HCT116 (cell line): ENCODE measurements around the gene PRDX4. TPM values are rescaled to one million over a fixed set of nuclear protein-coding genes. Genes with fewer than 3 reads are reported as not detected.

Experiments used
- ATAC-seq: fragments of 200-7000 bp; cut with Tn5 transposase; 2 replicates; pipeline ENCODE4 v1.9.1; 2020; ENCODE audit warnings: mild to moderate bottlenecking, moderate library complexity
- BruUV-seq: library from RNA; stranded (reverse); fragments of 400-500 nt; replicated peaks from 2 replicates; lab custom pipeline; 2021; lab: Mats Ljungman, UMichigan
- CTCF ChIA-PET: fragments of 300-600 bp; sonication (Branson Sonifier 250); formaldehyde crosslinking; loops from one replicate; lab custom pipeline; 2021; ENCODE audit warnings: antibody characterized with exemption; lab: Charles Lee
- POLR2A ChIA-PET: fragments of 300-600, 350-600 bp; sonication (Branson Sonifier 250); formaldehyde crosslinking; loops from one replicate; lab custom pipeline; 2021; ENCODE audit warnings: antibody characterized with exemption; lab: Charles Lee
- RAD21 ChIA-PET, 2 experiments: fragments of 300-600 bp; sonication (Branson Sonifier 250); formaldehyde crosslinking; loops; one replicate each; lab custom pipeline; 2023; ENCODE audit warnings: low total read pairs in 2 of 2; ENCODE audit not compliant: uncharacterized antibody in 2 of 2, unreplicated experiment in 2 of 2, low non-redundant PET in 1 of 2; lab: Charles Lee
- DNase-seq: peaks from one replicate; pipeline ENCODE4 v3.0.0-alpha.2; 2010; ENCODE audit warnings: low read depth, low spot score
- H2AFZ ChIP-seq: fragments of 200-600 bp; shearing (Covaris generic), sonication (generic); 2 replicates; pipeline ENCODE4 v1.6.1; 2017; ENCODE audit warnings: low read depth, mixed run types, mixed read lengths, antibody characterized with exemption, low read length; ENCODE audit not compliant: poor library complexity, severe bottlenecking
- H3K27ac ChIP-seq: 2 replicates; pipeline ENCODE4 v1.5.1; 2012; ENCODE audit warnings: low read depth, low read length
- H3K27me3 ChIP-seq: fragments of 200-600 bp; sonication (generic); 2 replicates; pipeline ENCODE4 v1.6.1; 2016; ENCODE audit warnings: mixed run types, low read length, mixed read lengths; ENCODE audit not compliant: insufficient read depth
- H3K36me3 ChIP-seq, 2 experiments: fragments of 200-500 bp in 1 of 2; fragments of 200-600 bp in 1 of 2; sonication (Bioruptor generic) in 1 of 2; sonication (generic) in 1 of 2; 2 replicates each; pipeline versions ENCODE4 v1.5.1 to v1.6.1; 2014 to 2016; ENCODE audit warnings: low read length in 2 of 2, inconsistent platforms in 1 of 2, mixed read lengths in 1 of 2, mixed run types in 1 of 2; ENCODE audit not compliant: insufficient read depth in 2 of 2, control insufficient read depth in 1 of 2
- H3K4me1 ChIP-seq, 2 experiments: fragments of 200-600 bp in 1 of 2; sonication (generic) in 1 of 2; 2 replicates each; pipeline versions ENCODE4 v1.5.1 to v1.6.1; 2012 to 2017; ENCODE audit warnings: low read length in 2 of 2, inconsistent platforms in 1 of 2, mild to moderate bottlenecking in 1 of 2, mixed read lengths in 1 of 2, mixed run types in 1 of 2, moderate library complexity in 1 of 2; ENCODE audit not compliant: insufficient read depth in 2 of 2, control insufficient read depth in 1 of 2
- H3K4me2 ChIP-seq: fragments of 200-600 bp; sonication (generic); 2 replicates; pipeline ENCODE4 v1.6.1; 2017; ENCODE audit warnings: mixed run types, low read length, mixed read lengths
- H3K4me3 ChIP-seq, 2 experiments: fragments of 200-600 bp in 1 of 2; sonication (generic) in 1 of 2; replicated peaks in 1 of 2; 2 replicates each; pipeline ENCODE4 v1.5.1; 2011 to 2016; ENCODE audit warnings: low read length in 2 of 2, control low read depth in 1 of 2, low read depth in 1 of 2, mild to moderate bottlenecking in 1 of 2, mixed read lengths in 1 of 2, mixed run types in 1 of 2
- H3K79me2 ChIP-seq: fragments of 200-600 bp; sonication (generic); 2 replicates; pipeline ENCODE4 v1.6.1; 2017; ENCODE audit warnings: mild to moderate bottlenecking, mixed run types, low read length, moderate library complexity, mixed read lengths; ENCODE audit not compliant: insufficient read depth
- H3K9ac ChIP-seq: fragments of 200-600 bp; sonication (generic); 2 replicates; pipeline ENCODE4 v1.6.1; 2016; ENCODE audit warnings: low read length, mixed read lengths
- H3K9me2 ChIP-seq: fragments of 200-600 bp; sonication (generic), shearing (Covaris generic); 2 replicates; pipeline ENCODE4 v1.6.1; 2017; ENCODE audit warnings: mixed run types, mild to moderate bottlenecking, moderate library complexity; ENCODE audit not compliant: insufficient read depth
- H3K9me3 ChIP-seq, 2 experiments: fragments of 200-500 bp in 1 of 2; fragments of 200-600 bp in 1 of 2; sonication (Bioruptor generic) in 1 of 2; sonication (generic) in 1 of 2; 2 replicates each; pipeline ENCODE4 v1.6.1; 2014 to 2017; ENCODE audit warnings: low read length in 2 of 2, mixed read lengths in 2 of 2, inconsistent platforms in 1 of 2, low read depth in 1 of 2, mild to moderate bottlenecking in 1 of 2, mixed run types in 1 of 2, moderate library complexity in 1 of 2; ENCODE audit not compliant: control insufficient read depth in 1 of 2, insufficient read depth in 1 of 2
- H4K20me1 ChIP-seq: fragments of 200-600 bp; sonication (generic), shearing (Covaris generic); 2 replicates; pipeline ENCODE4 v1.6.1; 2017; ENCODE audit warnings: mixed run types, mild to moderate bottlenecking, moderate library complexity; ENCODE audit not compliant: insufficient read depth
- CBX3 ChIP-seq: IDR thresholded peaks from 2 replicates; pipeline ENCODE4 v1.6.1; 2012; ENCODE audit warnings: low read depth
- CEBPB ChIP-seq: IDR thresholded peaks from 2 replicates; pipeline ENCODE4 v1.6.1; 2012; ENCODE audit warnings: low read depth
- EGR1 ChIP-seq: IDR thresholded peaks from 2 replicates; pipeline ENCODE4 v1.6.1; 2012; ENCODE audit warnings: low read depth
- ELF1 ChIP-seq: IDR thresholded peaks from 2 replicates; pipeline ENCODE4 v1.6.1; 2012; ENCODE audit warnings: low read depth, borderline replicate concordance
- EZH2phosphoT487 ChIP-seq: fragments of 200-600 bp; IDR thresholded peaks from 2 replicates; pipeline ENCODE4 v1.6.1; 2018; ENCODE audit warnings: antibody characterized with exemption, borderline replicate concordance
- FOSL1 ChIP-seq: IDR thresholded peaks from 2 replicates; pipeline ENCODE4 v1.6.1; 2012; ENCODE audit warnings: low read depth
- JUND ChIP-seq: IDR thresholded peaks from 2 replicates; pipeline ENCODE4 v1.6.1; 2012
- POLR2AphosphoS5 ChIP-seq: IDR thresholded peaks from 2 replicates; pipeline ENCODE4 v1.6.1; 2011; ENCODE audit warnings: mild to moderate bottlenecking, low read depth, low read length, moderate library complexity
- RAD21 ChIP-seq: IDR thresholded peaks from 2 replicates; pipeline ENCODE4 v1.6.1; 2012; ENCODE audit warnings: low read depth, mild to moderate bottlenecking
- SIN3A ChIP-seq: IDR thresholded peaks from 2 replicates; pipeline ENCODE4 v1.6.1; 2012; ENCODE audit warnings: low read depth
- SP1 ChIP-seq: IDR thresholded peaks from 2 replicates; pipeline ENCODE4 v1.6.1; 2012; ENCODE audit warnings: low read depth
- SRF ChIP-seq: IDR thresholded peaks from 2 replicates; pipeline ENCODE4 v1.6.1; 2012; ENCODE audit warnings: low read depth
- TCF7L2 ChIP-seq: IDR thresholded peaks from 2 replicates; pipeline ENCODE4 v1.7.0; 2011; ENCODE audit warnings: borderline replicate concordance, inconsistent platforms; ENCODE audit not compliant: insufficient read depth, insufficient read length; ENCODE audit errors: extremely low read depth
- ZNF274 ChIP-seq: fragments of 200-500 bp; sonication (Bioruptor generic); IDR thresholded peaks from 2 replicates; pipeline ENCODE4 v1.6.1; 2014; ENCODE audit warnings: mild to moderate bottlenecking, low read depth, low read length, inconsistent platforms
- intact Hi-C: fragments of 100-400 bp; cut with micrococcal nuclease; formaldehyde crosslinking; loops from 2 replicates; pipeline ENCODE4 v1.10.0; 2022
- total RNA-seq: library from RNA; stranded (reverse); gene quantifications from one replicate; pipeline ENCODE4 v1.2.1, GENCODE V29; 2021; ENCODE audit not compliant: unreplicated experiment
- TF ChIP-seq, protein P1 (sequence below): IDR thresholded peaks from 2 replicates; pipeline ENCODE4 v1.6.1; 2012; ENCODE audit warnings: low read depth
- TF ChIP-seq, protein P2 (sequence below): IDR thresholded peaks from 2 replicates; pipeline ENCODE4 v1.6.1; 2011; ENCODE audit warnings: mild to moderate bottlenecking, low read length, moderate library complexity; ENCODE audit not compliant: insufficient replicate concordance; ENCODE audit errors: extremely low read depth
- TF ChIP-seq, protein P3 (sequence below): IDR thresholded peaks from 2 replicates; pipeline ENCODE4 v1.6.1; 2012

Gene PRDX4
- total RNA-seq, 1 experiment from 2014 or later = 122 TPM

DNA sequence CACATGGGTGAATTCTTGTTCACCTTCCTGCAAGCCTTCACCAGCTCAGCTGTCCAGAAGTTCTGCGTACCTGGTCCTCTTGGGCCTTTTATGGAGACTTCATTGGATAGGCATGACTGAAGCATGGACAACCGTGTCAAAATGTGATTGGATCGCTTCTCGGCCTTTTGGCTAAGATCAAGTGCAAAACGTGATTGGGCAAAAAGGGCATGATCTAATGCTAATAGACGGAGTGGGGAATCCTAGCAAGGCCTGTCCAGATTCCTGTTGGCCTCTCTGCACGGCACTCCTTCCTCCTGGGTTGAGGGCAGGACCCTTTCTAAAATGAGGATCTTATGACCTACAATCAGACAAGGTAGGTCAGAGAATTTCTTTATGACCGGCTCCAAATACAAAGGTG lies 24.9 kb downstream of the PRDX4 start:
- ChIA-PET CTCF (interaction anchor here (4.5 kb wide), 1 partner anchor 210 kb away, joined by 29 read pairs; no protein-coding TSS in a partner anchor), RAD21 (no interaction called here), POLR2A (no interaction called here)
- Histone ChIP-seq H3K36me3 (no peaks in the 10 kb centered on the region), H3K9me2 (no peaks in the 10 kb centered on the region), H3K27me3 (no peaks in the 10 kb centered on the region), H4K20me1 (no peaks in the 10 kb centered on the region), H3K27ac (no peak overlapping the region), H3K9me3 (no peaks in the 10 kb centered on the region), H3K4me1 (no peaks in the 10 kb centered on the region), H2AFZ (no peak overlapping the region), H3K79me2 (no peaks in the 10 kb centered on the region), H3K4me2 (no peak overlapping the region), H3K9ac (no peak overlapping the region), H3K4me3 (no peak overlapping the region)
- no TSS peak for BruUV-seq
- intact Hi-C loops = loop anchor here (10.0 kb wide), 1 partner anchor 363 kb away; the partner anchor contains the start of gene EIF2S3
- ATAC-seq (no peak), DNase-seq (no peak)
- TF ChIP-seq FOSL1 = no peak
- TF ChIP-seq EZH2phosphoT487 = no peak
- TF ChIP-seq, protein P1, sequence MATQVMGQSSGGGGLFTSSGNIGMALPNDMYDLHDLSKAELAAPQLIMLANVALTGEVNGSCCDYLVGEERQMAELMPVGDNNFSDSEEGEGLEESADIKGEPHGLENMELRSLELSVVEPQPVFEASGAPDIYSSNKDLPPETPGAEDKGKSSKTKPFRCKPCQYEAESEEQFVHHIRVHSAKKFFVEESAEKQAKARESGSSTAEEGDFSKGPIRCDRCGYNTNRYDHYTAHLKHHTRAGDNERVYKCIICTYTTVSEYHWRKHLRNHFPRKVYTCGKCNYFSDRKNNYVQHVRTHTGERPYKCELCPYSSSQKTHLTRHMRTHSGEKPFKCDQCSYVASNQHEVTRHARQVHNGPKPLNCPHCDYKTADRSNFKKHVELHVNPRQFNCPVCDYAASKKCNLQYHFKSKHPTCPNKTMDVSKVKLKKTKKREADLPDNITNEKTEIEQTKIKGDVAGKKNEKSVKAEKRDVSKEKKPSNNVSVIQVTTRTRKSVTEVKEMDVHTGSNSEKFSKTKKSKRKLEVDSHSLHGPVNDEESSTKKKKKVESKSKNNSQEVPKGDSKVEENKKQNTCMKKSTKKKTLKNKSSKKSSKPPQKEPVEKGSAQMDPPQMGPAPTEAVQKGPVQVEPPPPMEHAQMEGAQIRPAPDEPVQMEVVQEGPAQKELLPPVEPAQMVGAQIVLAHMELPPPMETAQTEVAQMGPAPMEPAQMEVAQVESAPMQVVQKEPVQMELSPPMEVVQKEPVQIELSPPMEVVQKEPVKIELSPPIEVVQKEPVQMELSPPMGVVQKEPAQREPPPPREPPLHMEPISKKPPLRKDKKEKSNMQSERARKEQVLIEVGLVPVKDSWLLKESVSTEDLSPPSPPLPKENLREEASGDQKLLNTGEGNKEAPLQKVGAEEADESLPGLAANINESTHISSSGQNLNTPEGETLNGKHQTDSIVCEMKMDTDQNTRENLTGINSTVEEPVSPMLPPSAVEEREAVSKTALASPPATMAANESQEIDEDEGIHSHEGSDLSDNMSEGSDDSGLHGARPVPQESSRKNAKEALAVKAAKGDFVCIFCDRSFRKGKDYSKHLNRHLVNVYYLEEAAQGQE = no peak
- no peak for TF ChIP-seq CBX3
- no peak for TF ChIP-seq SIN3A
- no peak for TF ChIP-seq ELF1
- no peak for TF ChIP-seq JUND
- TF ChIP-seq SRF = no peak
- no peak for TF ChIP-seq EGR1
- no peak for TF ChIP-seq SP1
- TF ChIP-seq, protein P2, sequence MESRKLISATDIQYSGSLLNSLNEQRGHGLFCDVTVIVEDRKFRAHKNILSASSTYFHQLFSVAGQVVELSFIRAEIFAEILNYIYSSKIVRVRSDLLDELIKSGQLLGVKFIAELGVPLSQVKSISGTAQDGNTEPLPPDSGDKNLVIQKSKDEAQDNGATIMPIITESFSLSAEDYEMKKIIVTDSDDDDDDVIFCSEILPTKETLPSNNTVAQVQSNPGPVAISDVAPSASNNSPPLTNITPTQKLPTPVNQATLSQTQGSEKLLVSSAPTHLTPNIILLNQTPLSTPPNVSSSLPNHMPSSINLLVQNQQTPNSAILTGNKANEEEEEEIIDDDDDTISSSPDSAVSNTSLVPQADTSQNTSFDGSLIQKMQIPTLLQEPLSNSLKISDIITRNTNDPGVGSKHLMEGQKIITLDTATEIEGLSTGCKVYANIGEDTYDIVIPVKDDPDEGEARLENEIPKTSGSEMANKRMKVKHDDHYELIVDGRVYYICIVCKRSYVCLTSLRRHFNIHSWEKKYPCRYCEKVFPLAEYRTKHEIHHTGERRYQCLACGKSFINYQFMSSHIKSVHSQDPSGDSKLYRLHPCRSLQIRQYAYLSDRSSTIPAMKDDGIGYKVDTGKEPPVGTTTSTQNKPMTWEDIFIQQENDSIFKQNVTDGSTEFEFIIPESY = no peak
- no peak for TF ChIP-seq ZNF274
- no peak for TF ChIP-seq POLR2AphosphoS5
- TF ChIP-seq TCF7L2 = no peak
- TF ChIP-seq, protein P3, sequence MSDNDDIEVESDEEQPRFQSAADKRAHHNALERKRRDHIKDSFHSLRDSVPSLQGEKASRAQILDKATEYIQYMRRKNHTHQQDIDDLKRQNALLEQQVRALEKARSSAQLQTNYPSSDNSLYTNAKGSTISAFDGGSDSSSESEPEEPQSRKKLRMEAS = no peak
- TF ChIP-seq CEBPB = no peak
- TF ChIP-seq RAD21 = no peak
